ENCODE data around the gene FEM1C.

The FEM1C gene

GRCh38 chr5:115557667-115558387, 13.3 kb upstream of the FEM1C start:
- no peak for DNase-seq

GRCh38 chr5:115556276-115556675, 11.7 kb upstream of the FEM1C start:
- no peak for DNase-seq

GRCh38 chr5:115555084-115555633, 10.6 kb upstream of the FEM1C start:
- no peak for DNase-seq

- DNase-seq = no peak
These were observed 8.5 kb upstream of the FEM1C start for GRCh38 chr5:115553082-115553481.

GRCh38 chr5:115551415-115551814, 6.8 kb upstream of the FEM1C start:
- no peak for DNase-seq

- DNase-seq = peak; percentile 39
These were observed 4.6 kb upstream of the FEM1C start for GRCh38 chr5:115549154-115549553.

- DNase-seq = no peak
These were observed 4.1 kb upstream of the FEM1C start for GRCh38 chr5:115548683-115549082.

GRCh38 chr5:115545351-115545882, 842 bp upstream of the FEM1C start:
- DNase-seq = no peak

GRCh38 chr5:115544043-115544435, 536 bp downstream of the FEM1C start:
- peak; percentile 47 for DNase-seq

GRCh38 chr5:115543365-115544042, 1.1 kb downstream of the FEM1C start:
- DNase-seq = no peak

GRCh38 chr5:115542651-115543364, 1.8 kb downstream of the FEM1C start:
- DNase-seq = no peak

- DNase-seq = no peak
These were observed 2.5 kb downstream of the FEM1C start for GRCh38 chr5:115542086-115542485.

- no peak for DNase-seq
These were observed 3.0 kb downstream of the FEM1C start for GRCh38 chr5:115541611-115542010.

GRCh38 chr5:115535479-115536035, 9.0 kb downstream of the FEM1C start:
- DNase-seq = no peak

- peak; percentile 39 for DNase-seq
These were observed 12.1 kb downstream of the FEM1C start for GRCh38 chr5:115532517-115532916.

- DNase-seq = no peak
These were observed 12.7 kb downstream of the FEM1C start for GRCh38 chr5:115531787-115532367.

- DNase-seq = no peak
These were observed 13.2 kb downstream of the FEM1C start for GRCh38 chr5:115531380-115531779.

GRCh38 chr5:115530426-115530825, 14.1 kb downstream of the FEM1C start:
- DNase-seq = no peak

- no peak for DNase-seq
These were observed 18.0 kb downstream of the FEM1C start for GRCh38 chr5:115526604-115527003.

- DNase-seq = no peak
These were observed 20.3 kb downstream of the FEM1C start for GRCh38 chr5:115524199-115524847.

GRCh38 chr5:115522832-115523403, 21.7 kb downstream of the FEM1C start:
- DNase-seq = no peak

- no peak for DNase-seq
These were observed 24.4 kb downstream of the FEM1C start for GRCh38 chr5:115520191-115520590.
